Progenitor cell of endocrine pancreas (in vitro differentiated cells): Measurements from ENCODE around the gene MARCHF10. TPM values are rescaled to one million over a fixed set of nuclear protein-coding genes. Genes with fewer than 3 reads are reported as not detected.

ENCODE experiments used
- DNase-seq: peaks from one replicate; pipeline ENCODE4 v3.0.0; 2021; ENCODE audit warnings: low spot score; ENCODE audit not compliant: unreplicated experiment
- H3K27ac Mint-ChIP-seq: 2 replicates; pipeline ENCODE4 v1.8.0; 2021; ENCODE audit warnings: mild to moderate bottlenecking, moderate library complexity, mixed read lengths
- H3K27me3 Mint-ChIP-seq: 2 replicates; pipeline ENCODE4 v1.8.0; 2021; ENCODE audit warnings: mixed read lengths
- H3K36me3 Mint-ChIP-seq: 2 replicates; pipeline ENCODE4 v1.8.0; 2022; ENCODE audit warnings: mixed read lengths; ENCODE audit not compliant: insufficient read depth
- H3K4me1 Mint-ChIP-seq: 2 replicates; pipeline ENCODE4 v1.8.0; 2021; ENCODE audit warnings: low read depth, mixed read lengths
- H3K4me3 Mint-ChIP-seq: 2 replicates; pipeline ENCODE4 v1.8.0; 2021; ENCODE audit warnings: low read depth, mild to moderate bottlenecking, moderate library complexity, mixed read lengths
- H3K9me3 Mint-ChIP-seq: 2 replicates; pipeline ENCODE4 v1.8.0; 2021; ENCODE audit warnings: low read depth, mixed read lengths
- CTCF ChIP-seq: fragments of 200-600 bp; sonication (generic); IDR thresholded peaks from one replicate; pipeline ENCODE4 v1.5.0; 2021; ENCODE audit warnings: antibody characterized with exemption, mild to moderate bottlenecking; ENCODE audit not compliant: unreplicated experiment
- total RNA-seq: library from RNA; stranded (reverse); gene quantifications from 2 replicates; pipeline ENCODE4 v1.2.1, GENCODE V29; 2021

Gene MARCHF10
- total RNA-seq, 1 donor from 2014 or later: not detected

- no peak for DNase-seq
- Mint-ChIP-seq H3K9me3 (no peaks in the 10 kb centered on the region), H3K27ac (peak overlapping the region; percentile 78), H3K27me3 (no peaks in the 10 kb centered on the region), H3K4me3 (no peak overlapping the region), H3K36me3 (no peaks in the 10 kb centered on the region), H3K4me1 (no peaks in the 10 kb centered on the region)
- no peak for TF ChIP-seq CTCF
These were observed 63.9 kb downstream of the MARCHF10 start for GRCh38 chr17:62744259-62744658.

- no peak for TF ChIP-seq CTCF
- Mint-ChIP-seq H3K4me1 (no peaks in the 10 kb centered on the region), H3K27me3 (peaks cover 7% of the 10 kb centered on the region), H3K4me3 (no peak overlapping the region), H3K36me3 (no peaks in the 10 kb centered on the region), H3K9me3 (no peaks in the 10 kb centered on the region), H3K27ac (no peak overlapping the region)
- no peak for DNase-seq
These were observed 66.8 kb downstream of the MARCHF10 start for GRCh38 chr17:62741290-62741689.

- no peak overlapping the region for H3K4me3 Mint-ChIP-seq
- peaks cover 2% of the 10 kb centered on the region for H3K4me1 Mint-ChIP-seq
- no peak for DNase-seq
- TF ChIP-seq CTCF: no peak
- H3K36me3 Mint-ChIP-seq: no peaks in the 10 kb centered on the region
- H3K27me3 Mint-ChIP-seq: peaks cover 17% of the 10 kb centered on the region
- no peaks in the 10 kb centered on the region for H3K9me3 Mint-ChIP-seq
- H3K27ac Mint-ChIP-seq: no peak overlapping the region
These were observed 68.3 kb downstream of the MARCHF10 start for GRCh38 chr17:62739645-62740388.

GRCh38 chr17:62738281-62738680 lies 69.8 kb downstream of the MARCHF10 start:
- Mint-ChIP-seq H3K27ac (no peak overlapping the region), H3K4me1 (peaks cover 2% of the 10 kb centered on the region), H3K4me3 (no peak overlapping the region), H3K36me3 (no peaks in the 10 kb centered on the region), H3K27me3 (peaks cover 17% of the 10 kb centered on the region), H3K9me3 (no peaks in the 10 kb centered on the region)
- no peak for TF ChIP-seq CTCF
- DNase-seq: no peak

- no peak for DNase-seq
- Mint-ChIP-seq H3K9me3 (no peaks in the 10 kb centered on the region), H3K27me3 (peaks cover 17% of the 10 kb centered on the region), H3K27ac (no peak overlapping the region), H3K4me1 (peaks cover 2% of the 10 kb centered on the region), H3K36me3 (no peaks in the 10 kb centered on the region), H3K4me3 (no peak overlapping the region)
- no peak for TF ChIP-seq CTCF
These were observed 70.6 kb downstream of the MARCHF10 start for GRCh38 chr17:62737513-62737912.
